Esophagus muscularis mucosa (tissue), 4 donors: ENCODE data around the gene TM4SF4. TPM values are rescaled to one million over a fixed set of nuclear protein-coding genes. Genes with fewer than 3 reads are reported as not detected.

ENCODE experiments used
- DNase-seq: peaks from one replicate; pipeline ENCODE4 v3.0.0-alpha.2; 2017; ENCODE audit errors: extremely low spot score
- H3K27ac ChIP-seq, 4 donors: fragments of 200-600 bp; sonication (generic); replicated peaks in 1 of 4; 1 replicate in 3 of 4; 2 replicates in 1 of 4; pipeline ENCODE4 v1.5.1; 2016 to 2019; ENCODE audit warnings: mild to moderate bottlenecking in 1 of 4
- H3K27me3 ChIP-seq, 4 donors: fragments of 200-600 bp; sonication (generic); one replicate each; pipeline versions ENCODE4 v1.5.1 to v1.6.0; 2016 to 2019
- H3K36me3 ChIP-seq, 4 donors: fragments of 200-600 bp; sonication (generic); one replicate each; pipeline ENCODE4 v1.5.1; 2016 to 2019
- H3K4me1 ChIP-seq, 4 donors: fragments of 200-600 bp; sonication (generic); one replicate each; pipeline ENCODE4 v1.5.1; 2016 to 2019
- H3K4me3 ChIP-seq, 4 donors: fragments of 200-600 bp; sonication (generic); 1 replicate in 2 of 4; 2 replicates in 2 of 4; pipeline ENCODE4 v1.5.1; 2016 to 2019; ENCODE audit warnings: mild to moderate bottlenecking in 4 of 4, moderate library complexity in 1 of 4
- H3K9me3 ChIP-seq, 4 donors: fragments of 200-600 bp; sonication (generic); 1 replicate in 3 of 4; 2 replicates in 1 of 4; pipeline ENCODE4 v1.5.1; 2016 to 2019
- EP300 ChIP-seq: sonication (generic); formaldehyde crosslinking; IDR thresholded peaks from one replicate; pipeline ENCODE4 v1.6.1; 2017; ENCODE audit warnings: antibody characterized with exemption
- POLR2A ChIP-seq: fragments of 450-650 bp; IDR thresholded peaks from one replicate; pipeline ENCODE4 v1.6.1; 2017; ENCODE audit warnings: antibody characterized with exemption, moderate library complexity, mild to moderate bottlenecking, low read depth
- POLR2AphosphoS5 ChIP-seq, 2 donors: sonication (generic); formaldehyde crosslinking; IDR thresholded peaks; one replicate each; pipeline ENCODE4 v1.6.1; 2017; ENCODE audit warnings: antibody characterized with exemption in 2 of 2
- WGBS: methylation state at CpG from one replicate; pipeline ENCODE4 v1.1.5; 2018; 5-methylcytosine and 5-hydroxymethylcytosine counted together
- intact Hi-C: fragments of 100-400 bp; cut with DNase I; formaldehyde crosslinking; loops from one replicate; pipeline ENCODE4 v1.15.1; 2023
- total RNA-seq, 4 donors: library from RNA; depleted of rRNA; stranded (reverse); fragments of >200 nt; gene quantifications; one replicate each; pipeline versions ENCODE4 v1.1.0 to v1.2.1, GENCODE V29; 2016
- TF ChIP-seq, protein P1 (sequence below), 3 experiments: fragments of 200-600 bp in 2 of 3; fragments of 450-650 bp in 1 of 3; sonication (generic) in 2 of 3; IDR thresholded peaks; one replicate each; pipeline ENCODE4 v1.5.1; 2017 to 2019; ENCODE audit warnings: antibody characterized with exemption in 3 of 3, mild to moderate bottlenecking in 2 of 3, moderate library complexity in 1 of 3

The TM4SF4 gene
- total RNA-seq, 4 donors from 2014 or later: 0.11 to 5.5 (median 2.7) TPM; not detected in 1

DNA sequence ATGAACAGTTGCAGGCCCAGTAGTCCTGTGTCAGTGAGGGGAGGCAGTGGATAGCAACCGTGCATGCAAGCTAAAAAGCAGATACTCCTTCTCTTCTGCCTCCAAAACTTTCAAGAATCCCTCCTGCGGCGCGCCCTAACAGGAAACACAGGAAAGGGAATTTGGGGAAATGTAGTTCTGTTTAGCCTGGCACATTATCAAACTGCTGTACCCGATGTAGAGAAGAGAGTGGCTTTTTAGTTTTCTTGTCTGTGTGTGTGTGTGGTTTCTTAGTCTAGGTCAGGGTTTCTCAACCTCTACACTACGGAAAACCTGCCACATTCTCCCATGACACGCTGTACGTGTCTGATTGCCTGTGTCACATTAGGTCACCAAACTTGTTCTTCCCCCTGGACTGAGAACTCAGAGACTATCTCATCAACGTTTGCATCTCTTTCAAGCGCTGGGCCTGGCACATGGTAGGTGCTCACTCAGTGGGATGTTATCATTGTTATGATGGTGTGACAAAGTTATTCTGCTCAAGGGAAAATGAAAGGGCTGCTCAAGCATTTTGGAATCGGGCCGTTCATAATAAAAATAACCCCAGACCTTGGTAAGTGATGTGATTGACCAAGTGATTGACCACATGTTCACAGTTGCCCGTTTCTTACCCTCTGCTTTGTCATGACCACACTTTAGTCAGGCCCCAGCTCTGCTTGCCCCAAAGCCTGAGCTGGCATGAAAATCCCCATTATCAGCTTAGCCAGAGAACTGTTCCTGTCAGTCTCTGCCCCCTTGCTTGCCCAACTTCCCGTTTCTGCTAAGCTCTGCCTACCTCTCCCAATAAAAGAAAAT is 33.2 kb downstream of the TM4SF4 start:
- DNase-seq: no peak
- WGBS: 66% methylated on average over 14 of the region's 14 CpGs
- Histone ChIP-seq H3K27ac (no peak overlapping the region), H3K4me1 (peaks cover 0 to 13% (median 12%) of the 10 kb centered on the region in 4 donors), H3K9me3 (no peaks in the 10 kb centered on the region), H3K27me3 (no peaks in the 10 kb centered on the region), H3K4me3 (peak overlapping the region in 1 of 4 donors; percentile 4), H3K36me3 (no peaks in the 10 kb centered on the region)
- TF ChIP-seq, protein P1, sequence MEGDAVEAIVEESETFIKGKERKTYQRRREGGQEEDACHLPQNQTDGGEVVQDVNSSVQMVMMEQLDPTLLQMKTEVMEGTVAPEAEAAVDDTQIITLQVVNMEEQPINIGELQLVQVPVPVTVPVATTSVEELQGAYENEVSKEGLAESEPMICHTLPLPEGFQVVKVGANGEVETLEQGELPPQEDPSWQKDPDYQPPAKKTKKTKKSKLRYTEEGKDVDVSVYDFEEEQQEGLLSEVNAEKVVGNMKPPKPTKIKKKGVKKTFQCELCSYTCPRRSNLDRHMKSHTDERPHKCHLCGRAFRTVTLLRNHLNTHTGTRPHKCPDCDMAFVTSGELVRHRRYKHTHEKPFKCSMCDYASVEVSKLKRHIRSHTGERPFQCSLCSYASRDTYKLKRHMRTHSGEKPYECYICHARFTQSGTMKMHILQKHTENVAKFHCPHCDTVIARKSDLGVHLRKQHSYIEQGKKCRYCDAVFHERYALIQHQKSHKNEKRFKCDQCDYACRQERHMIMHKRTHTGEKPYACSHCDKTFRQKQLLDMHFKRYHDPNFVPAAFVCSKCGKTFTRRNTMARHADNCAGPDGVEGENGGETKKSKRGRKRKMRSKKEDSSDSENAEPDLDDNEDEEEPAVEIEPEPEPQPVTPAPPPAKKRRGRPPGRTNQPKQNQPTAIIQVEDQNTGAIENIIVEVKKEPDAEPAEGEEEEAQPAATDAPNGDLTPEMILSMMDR (IDR thresholded peaks at IDR 0.05): no peak
- TF ChIP-seq POLR2A (no peak), POLR2AphosphoS5 (IDR thresholded peaks at IDR 0.05) (no peak), EP300 (no peak)
- intact Hi-C loops: no loop called here

DNA sequence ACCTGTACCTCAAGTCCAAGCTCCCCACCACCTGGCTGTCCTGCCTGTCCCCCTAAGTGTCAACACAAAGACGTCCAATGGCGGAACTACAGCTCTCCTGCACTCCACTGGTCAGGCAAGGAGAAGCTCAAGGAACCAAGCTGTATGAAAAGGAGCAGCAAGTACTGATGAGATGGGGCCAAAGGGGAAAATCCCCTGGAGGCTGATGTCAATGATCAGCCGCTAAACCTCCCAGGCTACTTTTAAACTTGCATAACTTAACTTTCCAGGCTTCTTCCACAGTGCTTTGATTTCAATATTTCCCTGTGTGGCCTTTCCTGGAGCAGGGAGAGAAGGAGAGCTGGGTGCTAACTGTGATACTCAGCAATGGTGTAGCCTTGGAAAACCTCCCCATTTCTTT is 35.0 kb downstream of the TM4SF4 start:
- Histone ChIP-seq H3K4me1 (peaks cover 0 to 14% (median 13%) of the 10 kb centered on the region in 4 donors), H3K36me3 (no peaks in the 10 kb centered on the region), H3K4me3 (no peak overlapping the region), H3K27me3 (no peaks in the 10 kb centered on the region), H3K27ac (no peak overlapping the region), H3K9me3 (no peaks in the 10 kb centered on the region)
- intact Hi-C loops: no loop called here
- 90% methylated on average over 3 of the region's 3 CpGs for WGBS
- no peak for DNase-seq
- TF ChIP-seq POLR2A (no peak), POLR2AphosphoS5 (IDR thresholded peaks at IDR 0.05) (no peak), EP300 (no peak)
- TF ChIP-seq, protein P1 (IDR thresholded peaks at IDR 0.05): no peak

DNA sequence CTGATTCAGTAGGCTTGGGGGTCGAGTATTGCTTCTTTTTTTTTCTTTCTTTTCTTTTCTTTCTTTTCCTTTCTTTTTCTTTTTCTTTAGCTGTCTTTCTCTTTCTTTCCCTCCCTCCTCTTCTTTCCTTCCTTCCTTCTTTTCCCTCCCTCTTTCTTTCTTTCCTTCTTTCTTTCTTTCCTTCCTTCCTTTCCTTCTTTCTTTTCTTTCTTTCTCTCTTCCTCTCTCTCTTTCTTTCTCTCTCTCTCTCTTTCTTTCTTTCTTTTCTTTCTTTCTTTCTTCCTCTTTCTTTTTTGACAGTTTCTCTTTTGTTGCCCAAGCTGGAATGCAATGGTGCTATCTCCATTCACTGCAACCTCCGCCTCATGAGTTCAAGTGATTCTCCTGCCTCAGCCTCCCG is 36.0 kb downstream of the TM4SF4 start:
- TF ChIP-seq POLR2AphosphoS5 (IDR thresholded peaks at IDR 0.05) (no peak), EP300 (no peak), POLR2A (no peak)
- TF ChIP-seq, protein P1 (IDR thresholded peaks at IDR 0.05): no peak
- Histone ChIP-seq H3K27me3 (no peaks in the 10 kb centered on the region), H3K4me1 (peaks cover 0 to 14% (median 13%) of the 10 kb centered on the region in 4 donors), H3K9me3 (no peaks in the 10 kb centered on the region), H3K4me3 (no peak overlapping the region), H3K36me3 (no peaks in the 10 kb centered on the region), H3K27ac (no peak overlapping the region)
- no peak for DNase-seq
- intact Hi-C loops: loop anchor here (5.0 kb wide), 1 partner anchor 297 kb away; no protein-coding TSS in a partner anchor
- 88% methylated on average over 3 of the region's 3 CpGs for WGBS

DNA sequence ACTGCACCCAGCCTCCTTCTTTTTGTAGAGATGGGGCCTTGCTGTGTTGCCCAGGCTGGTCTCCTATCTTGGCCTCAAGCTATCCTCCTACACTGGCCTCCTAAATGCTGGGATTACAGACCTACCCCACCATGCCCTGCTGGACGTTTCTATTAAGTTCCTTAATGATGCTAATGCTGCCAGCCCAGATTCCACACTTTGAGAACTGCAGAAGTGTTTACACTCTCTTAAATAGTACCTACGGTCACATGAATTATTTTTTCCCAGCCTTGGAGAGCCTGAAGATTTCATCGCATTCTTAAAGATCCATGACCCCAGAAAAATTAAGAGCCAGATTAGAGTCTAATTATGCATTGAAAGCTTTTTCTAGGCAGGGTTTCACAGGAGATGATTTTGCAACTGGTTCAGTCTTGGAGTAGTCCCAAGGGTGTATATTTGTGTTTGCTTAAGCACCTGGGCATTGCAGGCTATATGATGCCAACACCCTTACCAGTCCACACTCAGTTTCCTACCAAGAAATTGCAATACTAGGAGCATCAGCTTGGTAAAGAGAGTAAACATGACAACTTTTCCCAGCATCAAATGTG is 36.6 kb downstream of the TM4SF4 start:
- 60% methylated on average over 3 of the region's 3 CpGs for WGBS
- Histone ChIP-seq H3K36me3 (no peaks in the 10 kb centered on the region), H3K27ac (no peak overlapping the region), H3K4me1 (peaks cover 0 to 14% (median 13%) of the 10 kb centered on the region in 4 donors), H3K9me3 (no peaks in the 10 kb centered on the region), H3K4me3 (no peak overlapping the region), H3K27me3 (no peaks in the 10 kb centered on the region)
- TF ChIP-seq POLR2AphosphoS5 (IDR thresholded peaks at IDR 0.05) (no peak), EP300 (no peak), POLR2A (no peak)
- TF ChIP-seq, protein P1 (IDR thresholded peaks at IDR 0.05): no peak
- intact Hi-C loops: loop anchor here (5.0 kb wide), 1 partner anchor 296 kb away; no protein-coding TSS in a partner anchor
- no peak for DNase-seq
